ENCODE results near the gene SLC25A47. TPM values are rescaled to one million over a fixed set of nuclear protein-coding genes. Genes with fewer than 3 reads are reported as not detected.
A peak's percentile ranks its signal among the peaks of the same experiment; 100 is the strongest.

Gene SLC25A47
- total and polyA plus RNA-seq, 9 of the 15 experiments (the other 6 are each of a cell fraction or from before 2014, with no cell fraction given): 0.09 to 0.23 (median 0.22) TPM; not detected in 6

DNA sequence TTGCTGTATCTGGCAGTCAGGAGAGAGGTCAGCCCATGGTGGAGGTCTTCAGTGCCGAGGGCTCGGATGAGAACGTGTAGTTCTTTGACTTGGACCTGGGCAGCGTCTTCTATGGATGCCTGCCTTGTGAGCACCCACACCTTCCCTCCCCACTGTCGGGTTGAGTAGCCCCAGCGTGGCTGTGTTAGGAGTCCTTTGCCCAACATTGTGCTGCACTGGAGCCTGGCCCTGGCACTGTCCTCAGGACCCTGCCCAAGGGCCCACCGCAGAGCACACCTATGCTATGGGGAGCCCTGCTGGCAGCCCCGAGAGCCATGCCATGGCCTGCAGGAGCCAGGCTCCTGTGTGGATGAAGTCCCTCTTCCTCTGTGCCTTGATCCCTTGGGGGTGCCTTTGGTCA, 43.6 kb upstream of the SLC25A47 start:
- intact Hi-C loops (cut with micrococcal nuclease) (no loop called here), in situ Hi-C loops (cut with MboI) (no loop called here)
- Histone ChIP-seq H4K20me1 (replicated peaks; ENCODE audit: control insufficient read depth, insufficient read depth, low read length) (0 out of 2 replicates have a peak, but pooled peaks cover 3% of the 10 kb centered on the region), H3K4me2 (ENCODE audit: insufficient read depth, low read length) (no peak overlapping the region), H3K9ac (ENCODE audit: insufficient read depth in 1 of 2, low read depth in 2 of 2, low read length in 2 of 2) (peak overlapping the region in 1 of 2 experiments; percentile 41; a peak in 2 of 4 replicates), H3K27ac (ENCODE audit: extremely low read depth, low read depth, low read length) (no peak overlapping the region), H2AFZ (ENCODE audit: low read depth, low read length) (no peak overlapping the region), H3K4me3 (no peak overlapping the region), H3K27me3 (ENCODE audit: control insufficient read depth in 2 of 2, insufficient read depth in 2 of 2, low read length in 2 of 2) (no peaks in the 10 kb centered on the region), H3K4me1 (replicated peaks in 1 of 2; ENCODE audit: control insufficient read depth in 2 of 2, insufficient read depth in 2 of 2, low read length in 2 of 2) (peaks cover 0 to 12% of the 10 kb centered on the region in 2 experiments; a peak in 3 of 5 replicates), H3K9me3 (replicated peaks; ENCODE audit: control insufficient read depth, insufficient read depth, low read depth, low read length) (no peaks in the 10 kb centered on the region), H3K9me1 (ENCODE audit: control insufficient read depth, insufficient read depth, low read length) (no peaks in the 10 kb centered on the region), H3K36me3 (ENCODE audit: control insufficient read depth, insufficient read depth, low read length) (peaks cover 69% of the 10 kb centered on the region; the same call in 2 of the 3 replicates), H3K79me2 (ENCODE audit: control insufficient read depth, insufficient read depth, low read length) (peaks cover 56% of the 10 kb centered on the region)
- ChIA-PET POLR2A (interaction anchor here (1.0 kb wide), 1 partner anchor 16 kb away, joined by 4 read pairs; no protein-coding TSS in a partner anchor), CTCF (ENCODE audit: low intra/inter-chr PET ratio) (no interaction called here)
- ATAC-seq (no peak; the same call in 2 of the 3 replicates), DNase-seq (ENCODE audit: extremely low read depth in 1 of 4, low spot score in 3 of 4) (no peak), FAIRE-seq (no peak)
- BruUV-seq (replicated peaks): no TSS peak
- 83% methylated on average over 6 of the region's 8 CpGs for WGBS (ENCODE audit: insufficient coverage, low coverage, missing lambda C conversion rate)
- 0 out of 2 replicates have a peak, but pooled peaks have one; percentile 33 for TF ChIP-seq POLR2G (IDR thresholded peaks at IDR 0.05; ENCODE audit: low read depth, low read length)
- TF ChIP-seq POLR2A (conservative IDR thresholded peaks at IDR 0.05): 0 out of 2 replicates have a peak, but pooled peaks have one; percentile 22
- no peak for TF ChIP-seq GATAD2A (IDR thresholded peaks at IDR 0.05)

DNA sequence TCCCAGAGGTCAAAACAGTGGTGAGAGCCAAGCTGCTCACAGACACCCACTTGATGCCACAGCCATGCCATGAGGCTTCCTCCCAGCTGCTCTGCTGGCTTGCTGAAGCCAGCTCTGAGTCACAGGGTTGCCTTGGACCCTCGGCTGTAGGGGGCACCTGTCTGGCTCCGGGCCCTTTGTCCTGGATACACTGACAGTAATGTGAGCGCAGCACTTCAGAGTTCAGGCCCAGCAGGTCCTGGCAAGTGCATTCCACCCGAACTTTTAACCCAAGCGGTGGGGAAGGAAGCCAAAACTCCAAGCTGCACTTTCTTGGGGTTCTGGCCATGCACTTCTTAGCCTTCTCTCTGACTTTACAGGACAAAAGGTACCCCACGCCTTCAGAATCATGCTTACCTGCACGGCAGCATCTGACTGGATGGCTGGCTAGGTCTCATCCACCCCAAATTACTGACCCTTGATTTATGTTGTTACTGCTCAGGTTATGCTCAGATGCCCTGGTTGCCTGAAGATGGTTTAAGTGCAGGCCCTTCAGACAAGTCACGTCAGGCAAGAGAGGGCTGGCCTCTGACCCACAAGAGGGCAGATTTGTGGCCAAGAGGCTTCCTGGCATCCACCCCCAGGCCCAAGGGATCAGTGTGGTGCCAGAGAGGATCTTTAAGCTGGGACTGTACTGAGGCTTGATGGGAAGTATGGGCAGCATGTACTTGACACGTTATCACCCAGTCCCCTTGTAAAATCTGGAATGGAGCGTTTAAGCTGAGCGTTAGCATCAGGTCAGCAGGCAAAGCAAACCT, 41.7 kb upstream of the SLC25A47 start:
- H3K27ac ChIP-seq (ENCODE audit: extremely low read depth, low read depth, low read length): no peak overlapping the region
- H3K36me3 ChIP-seq (ENCODE audit: control insufficient read depth, insufficient read depth, low read length): peaks cover 50% of the 10 kb centered on the region; the same call in 1 of the 3 replicates
- no peak overlapping the region for H3K4me3 ChIP-seq
- peaks cover 0 to 27% of the 10 kb centered on the region in 2 experiments; a peak in 3 of 5 replicates for H3K4me1 ChIP-seq (replicated peaks in 1 of 2; ENCODE audit: control insufficient read depth in 2 of 2, insufficient read depth in 2 of 2, low read length in 2 of 2)
- H2AFZ ChIP-seq (ENCODE audit: low read depth, low read length): no peak overlapping the region
- H3K9me1 ChIP-seq (ENCODE audit: control insufficient read depth, insufficient read depth, low read length): no peaks in the 10 kb centered on the region
- intact Hi-C loops (cut with micrococcal nuclease) (no loop called here), in situ Hi-C loops (cut with MboI) (no loop called here)
- ATAC-seq (no peak), FAIRE-seq (no peak), DNase-seq (ENCODE audit: extremely low read depth in 1 of 4, low spot score in 3 of 4) (no peak)
- ChIA-PET CTCF (ENCODE audit: low intra/inter-chr PET ratio) (no interaction called here), POLR2A (interaction anchor here (0.5 to 0.6 kb wide), 2 partner anchors 64 to 529 kb away, joined by 3 read pairs; no protein-coding TSS in a partner anchor)
- H3K9ac ChIP-seq (ENCODE audit: insufficient read depth in 1 of 2, low read depth in 2 of 2, low read length in 2 of 2): no peak overlapping the region; a peak in 1 of 4 replicates
- no peak for TF ChIP-seq BRD4 (IDR thresholded peaks at IDR 0.05)
- 0 out of 2 replicates have a peak, but pooled peaks have one; percentile 23 for TF ChIP-seq SUPT5H (IDR thresholded peaks at IDR 0.05)
- 0 out of 2 replicates have a peak, but pooled peaks have one; percentile 30 for TF ChIP-seq POLR2G (IDR thresholded peaks at IDR 0.05; ENCODE audit: low read depth, low read length)
- no peak for TF ChIP-seq STAT5B (CRISPR knock-in tag; IDR thresholded peaks at IDR 0.05)
- 0 out of 2 replicates have a peak, but pooled peaks cover 3% of the 10 kb centered on the region for H4K20me1 ChIP-seq (replicated peaks; ENCODE audit: control insufficient read depth, insufficient read depth, low read length)
- BruUV-seq (replicated peaks): no TSS peak
- H3K4me2 ChIP-seq (ENCODE audit: insufficient read depth, low read length): no peak overlapping the region
- no peaks in the 10 kb centered on the region for H3K9me3 ChIP-seq (replicated peaks; ENCODE audit: control insufficient read depth, insufficient read depth, low read depth, low read length)
- no peaks in the 10 kb centered on the region for H3K27me3 ChIP-seq (ENCODE audit: control insufficient read depth in 2 of 2, insufficient read depth in 2 of 2, low read length in 2 of 2)
- WGBS (ENCODE audit: insufficient coverage, low coverage, missing lambda C conversion rate): 69% methylated on average over 9 of the region's 11 CpGs
- peaks cover 37% of the 10 kb centered on the region for H3K79me2 ChIP-seq (ENCODE audit: control insufficient read depth, insufficient read depth, low read length)

Data from K562 (cell line).